HG03342 (cell line): ENCODE data around the gene TCOF1.
"Not testable (repeated sequence)": the region's sequence is repeated elsewhere in the genome, so short reads cannot be mapped to it uniquely, and the experiment has no call there.

Experiments used
- ATAC-seq: cut with Tn5 transposase; IDR thresholded peaks from one replicate; pipeline ENCODE4 v1.9.1; 2021; ENCODE audit warnings: mild to moderate bottlenecking, moderate library complexity; ENCODE audit not compliant: unreplicated experiment

Gene TCOF1

DNA sequence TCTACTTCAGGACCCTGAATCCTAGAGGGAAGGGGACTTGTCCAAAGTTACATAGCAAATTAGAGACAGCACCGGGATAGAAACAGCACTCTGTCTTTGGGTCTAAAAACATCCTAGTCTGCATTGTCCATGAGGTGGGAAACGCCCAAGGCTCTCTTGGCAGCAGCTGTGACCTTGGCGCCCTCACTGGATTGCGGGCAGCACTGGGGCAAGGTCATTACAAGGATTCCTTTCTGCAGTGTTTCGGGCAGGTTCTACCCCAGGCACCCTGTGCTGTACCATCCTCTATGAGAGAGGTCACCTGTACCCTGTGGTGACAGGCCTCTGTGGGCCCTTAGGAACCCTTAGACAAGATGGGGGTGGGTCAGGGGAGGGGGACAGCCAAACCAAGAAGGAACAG lies 46.6 kb downstream of the TCOF1 start:
- ATAC-seq: no peak

GRCh38 chr5:150404535-150404934 lies 47.0 kb downstream of the TCOF1 start:
- no peak for ATAC-seq

GRCh38 chr5:150404941-150405816 lies 47.7 kb downstream of the TCOF1 start:
- no peak for ATAC-seq

DNA sequence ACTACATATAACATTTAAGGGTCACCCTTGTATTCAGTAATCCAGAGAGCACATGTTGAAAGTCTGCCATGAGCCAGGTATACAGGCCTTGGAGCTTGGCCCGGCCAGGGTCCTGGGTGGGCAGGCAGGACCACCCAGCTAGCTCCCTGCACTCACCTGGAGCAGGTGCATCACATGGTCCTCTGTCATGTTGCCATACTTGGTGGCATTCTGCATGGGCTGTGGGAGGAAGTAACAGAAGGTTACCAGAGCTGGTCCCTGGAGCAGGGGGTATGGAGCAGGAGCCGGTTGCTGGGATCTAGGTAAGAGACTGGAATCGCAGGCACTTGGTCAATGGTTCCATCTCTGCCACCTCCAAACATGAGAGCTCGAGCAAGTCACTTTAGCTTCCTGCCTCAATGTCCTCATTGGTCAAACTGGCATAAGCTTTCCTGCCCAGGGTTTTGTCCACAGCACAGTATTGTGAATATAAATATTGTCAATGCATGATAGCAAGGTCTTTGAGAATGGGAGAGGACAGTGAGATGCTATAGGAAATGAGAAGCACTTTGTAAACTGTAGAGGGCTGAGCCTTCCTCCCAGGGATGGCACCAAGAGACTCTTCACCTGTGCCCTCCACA lies 48.7 kb downstream of the TCOF1 start:
- no peak for ATAC-seq

- ATAC-seq: no peak
Observed at GRCh38 chr5:150406723-150407095, 49.2 kb downstream of the TCOF1 start.

DNA sequence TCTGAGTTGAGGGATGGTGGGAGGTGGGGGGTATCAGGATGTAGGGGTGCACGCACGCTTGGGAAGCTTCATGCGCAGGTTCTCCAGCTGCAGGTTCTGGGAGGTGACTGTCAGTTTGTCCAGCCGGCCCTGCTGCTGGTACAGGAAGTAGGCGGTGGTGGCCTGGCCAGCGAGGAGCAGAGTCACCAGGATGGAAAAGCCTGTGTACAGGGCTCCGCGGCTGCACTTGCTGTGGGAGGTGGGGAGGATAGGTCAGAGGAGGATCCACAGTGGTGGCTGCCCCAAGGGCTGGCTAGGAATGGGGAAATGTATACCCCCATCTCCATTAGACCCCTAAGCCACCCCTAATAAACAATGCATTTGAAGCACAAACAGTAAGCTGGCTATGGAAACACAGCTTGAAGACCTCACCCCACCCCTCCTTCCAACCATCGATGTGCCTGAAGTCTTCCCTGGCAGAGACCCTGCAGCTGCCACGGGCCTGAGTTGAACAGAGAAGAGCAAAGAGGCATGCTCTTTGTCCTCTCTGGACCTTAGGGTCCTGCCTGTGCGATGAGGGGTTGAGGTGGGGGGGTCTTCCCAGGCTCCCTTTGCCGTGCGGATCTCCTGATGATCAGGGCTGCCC lies 49.7 kb downstream of the TCOF1 start:
- ATAC-seq: no peak

DNA sequence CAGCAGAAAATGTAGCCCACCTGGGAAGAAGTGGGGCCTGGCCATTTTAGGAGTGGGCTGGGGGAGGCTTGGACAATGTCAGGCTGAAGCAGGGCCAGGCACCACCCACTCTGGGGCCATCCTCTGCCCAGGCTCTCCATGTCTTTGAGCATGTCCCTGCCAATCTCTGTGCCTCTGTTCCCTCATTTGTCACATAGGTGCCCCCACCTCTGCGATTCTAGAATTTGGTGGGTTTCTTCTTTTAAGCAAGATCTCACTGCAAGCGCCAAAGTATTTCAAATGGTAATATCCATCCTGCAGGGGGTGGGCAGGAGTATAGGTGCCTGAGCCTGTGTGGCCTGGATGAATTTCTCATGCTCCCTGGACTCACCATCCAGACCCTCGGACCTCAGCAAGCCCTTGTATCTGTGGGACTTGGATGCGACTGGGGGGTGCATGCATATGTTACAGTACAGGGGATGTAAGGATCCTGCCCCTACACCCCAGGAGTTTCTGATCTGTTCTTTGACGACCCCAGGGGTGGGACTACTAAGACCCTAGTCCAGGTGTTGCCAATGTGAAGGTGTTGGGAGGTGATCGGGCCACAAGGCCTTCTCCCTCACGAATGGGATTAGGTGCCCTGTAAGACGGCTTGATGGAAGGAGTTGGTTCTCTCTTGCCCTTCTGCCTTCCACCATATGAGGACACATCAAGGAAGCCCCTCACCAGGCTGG lies 50.9 kb downstream of the TCOF1 start:
- no peak for ATAC-seq

GRCh38 chr5:150409638-150410523 lies 52.4 kb downstream of the TCOF1 start:
- ATAC-seq: peak; percentile 22

DNA sequence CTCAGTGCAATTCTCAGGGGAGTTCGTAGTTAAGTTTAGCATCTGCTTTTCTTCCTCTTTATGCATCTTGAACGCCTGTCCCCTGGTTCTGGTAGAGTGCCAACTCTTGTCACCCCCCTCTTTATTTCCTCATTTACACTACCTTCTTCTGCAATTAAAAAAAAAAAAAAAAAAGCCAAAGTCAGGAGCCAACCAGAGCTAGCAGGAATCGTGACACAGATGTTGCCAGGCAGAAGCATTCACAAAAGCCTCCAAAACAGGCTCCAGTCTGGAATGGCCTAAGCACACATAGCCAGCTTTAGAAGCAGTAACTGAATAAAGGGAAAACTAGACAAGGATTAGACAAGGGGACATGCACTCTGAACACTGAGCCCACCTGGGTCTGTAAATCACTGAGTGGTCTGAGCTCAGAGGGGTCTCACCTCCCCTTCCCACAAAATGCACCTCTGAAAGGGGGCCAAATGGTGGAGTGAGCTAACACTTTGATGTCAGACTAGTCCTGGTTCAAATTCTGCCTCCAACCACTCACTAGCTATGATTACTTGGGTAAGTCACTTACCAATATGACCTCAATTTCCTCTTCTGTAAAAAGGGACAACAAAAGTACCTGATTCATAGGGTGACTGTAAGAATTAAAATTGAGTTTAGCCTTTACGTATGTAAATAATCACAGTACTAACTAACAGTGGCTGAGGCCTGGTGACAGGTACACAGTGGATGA lies 53.2 kb downstream of the TCOF1 start:
- no peak for ATAC-seq

DNA sequence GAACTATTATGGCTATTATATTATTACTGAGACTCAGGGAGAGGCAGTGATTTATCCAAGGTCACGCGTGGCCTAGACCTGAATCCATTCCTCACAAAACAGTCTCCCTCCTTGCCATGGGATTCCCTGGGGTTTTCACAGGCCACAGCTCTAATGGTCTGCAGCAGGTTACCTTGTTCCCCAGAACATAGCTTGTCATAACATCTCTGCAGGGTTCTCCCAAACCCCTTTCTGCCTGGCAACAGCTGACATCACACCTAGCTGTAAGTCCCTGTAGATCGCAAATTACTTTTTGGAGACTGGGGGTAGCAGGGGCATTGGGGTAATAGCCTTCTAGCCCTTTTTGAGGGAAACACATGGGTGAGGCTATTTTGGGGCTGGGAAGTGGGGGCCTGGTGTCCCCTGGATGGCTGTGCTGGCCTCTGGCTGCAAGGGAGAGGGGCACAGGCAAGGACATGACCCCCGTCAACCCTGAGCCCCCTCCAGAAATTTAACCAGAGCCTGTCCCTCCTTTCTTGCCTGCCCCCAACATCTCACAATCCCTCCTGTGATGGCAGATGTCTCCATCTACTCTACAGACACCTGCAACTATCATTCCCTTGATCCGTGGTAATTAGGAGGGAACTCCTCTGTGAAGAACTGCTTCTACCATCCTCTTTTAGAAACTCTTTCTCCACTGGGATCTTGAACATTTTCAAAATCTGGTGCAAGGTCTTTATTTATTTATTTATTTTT lies 53.9 kb downstream of the TCOF1 start:
- ATAC-seq: no peak

GRCh38 chr5:150412319-150413175 lies 55.0 kb downstream of the TCOF1 start, which contains the start of gene CD74:
Gene CD74 (minus strand): TSS chr5:150412910. CDS start chr5:150412749, 161 bp downstream.
- ATAC-seq: peak; percentile 65

GRCh38 chr5:150413176-150413901 lies 55.8 kb downstream of the TCOF1 start:
- no peak for ATAC-seq

DNA sequence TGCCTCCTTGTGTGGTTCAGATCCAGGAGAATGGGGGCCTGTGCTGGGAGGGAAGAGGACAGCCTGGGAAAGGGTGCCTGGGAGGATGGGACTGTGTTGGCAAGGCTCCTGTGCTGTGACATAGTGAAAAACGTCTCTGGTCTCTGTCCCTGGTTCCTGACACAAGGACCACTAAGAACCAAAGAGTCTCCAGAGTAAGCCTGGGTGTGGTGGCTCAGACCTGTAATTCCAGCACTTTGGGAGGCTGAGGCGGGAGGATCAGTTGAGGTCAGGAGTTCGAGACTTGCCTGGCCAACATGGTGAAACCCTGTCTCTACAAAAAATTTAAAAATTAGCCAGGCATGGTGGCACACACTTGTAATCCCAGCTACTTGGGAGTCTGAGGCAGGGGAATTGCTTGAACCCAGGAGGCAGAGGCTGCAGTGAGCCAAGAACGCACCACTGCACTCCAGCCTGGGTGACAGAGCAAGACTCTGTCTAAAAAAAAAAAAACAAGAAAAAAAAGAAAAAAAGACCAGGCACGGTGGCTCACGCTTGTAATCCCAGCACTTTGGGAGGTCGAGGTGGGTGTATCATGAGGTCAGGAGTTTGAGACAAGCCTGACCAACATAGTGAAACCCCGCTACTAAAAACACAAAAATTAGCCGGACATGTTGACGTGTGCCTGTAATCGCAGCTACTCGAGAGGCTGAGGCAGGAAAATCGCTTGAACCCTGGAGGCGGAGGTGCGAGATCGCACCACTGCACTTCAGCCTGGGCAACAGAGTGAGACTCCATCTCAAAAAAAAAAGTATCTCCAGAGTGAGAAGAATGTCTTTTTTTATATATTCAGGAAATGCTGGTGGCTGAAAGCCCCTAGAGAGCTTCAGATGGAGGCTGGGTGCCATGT lies 56.6 kb downstream of the TCOF1 start:
- not testable (repeated sequence) for ATAC-seq

DNA sequence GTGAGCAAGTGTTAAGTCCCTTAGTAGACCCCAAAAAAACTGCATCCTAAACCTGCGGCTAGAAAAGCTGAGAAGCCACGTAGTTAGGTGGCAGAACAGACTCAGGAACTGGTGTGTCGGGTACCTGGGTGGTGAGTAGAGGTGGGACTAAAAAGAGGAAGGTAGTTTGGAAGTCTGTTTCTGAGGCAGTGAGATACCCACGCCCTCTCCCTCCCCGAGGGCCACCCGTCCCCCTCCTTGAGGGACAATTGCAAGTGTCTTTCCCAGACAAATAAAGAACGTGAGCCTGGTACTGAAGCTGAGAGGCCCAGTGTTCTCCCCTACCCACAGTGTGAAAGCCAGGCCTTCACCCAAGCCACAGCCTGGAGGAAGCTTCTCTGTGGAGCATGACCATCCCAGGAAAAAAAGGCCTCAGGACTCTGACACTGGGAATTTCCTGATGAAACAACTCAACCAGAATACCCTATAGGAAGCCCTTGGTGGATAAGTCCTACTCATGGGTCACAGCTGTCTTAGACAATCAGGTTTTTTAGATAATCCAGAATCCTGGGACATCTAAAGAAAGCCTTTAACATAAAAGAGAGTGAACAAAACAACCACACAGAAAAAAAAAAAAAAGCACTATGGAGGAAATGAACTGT lies 62.3 kb downstream of the TCOF1 start:
- ATAC-seq: peak; percentile 56

DNA sequence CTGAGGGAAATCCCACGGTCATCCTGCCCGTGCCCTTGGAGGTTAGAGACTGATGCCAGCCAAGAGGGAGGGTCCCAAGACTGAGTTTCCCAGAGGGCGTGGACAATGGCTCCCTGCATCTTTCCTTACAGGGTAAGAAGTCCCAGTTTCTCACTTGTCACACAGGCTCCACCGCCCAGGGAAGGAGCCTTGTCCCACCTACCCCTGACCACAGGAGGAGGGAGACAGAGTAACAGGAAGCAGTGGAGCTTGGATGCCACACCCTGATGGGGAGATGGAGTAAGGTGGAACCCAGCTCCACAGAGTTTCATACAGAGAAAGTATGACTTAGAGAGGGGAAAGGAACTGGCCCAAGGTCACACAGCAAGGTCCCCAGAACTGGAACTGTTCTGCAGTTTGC lies 64.6 kb downstream of the TCOF1 start:
- ATAC-seq: no peak

- no peak for ATAC-seq
Observed at GRCh38 chr5:150422758-150423157, 65.3 kb downstream of the TCOF1 start.
